K562 (cell line): ENCODE data around the gene SHISA9. TPM values are rescaled to one million over a fixed set of nuclear protein-coding genes. Genes with fewer than 3 reads are reported as not detected.

Experiments used
- ATAC-seq: fragments of 200-7000 bp; cut with Tn5 transposase; 3 replicates; pipeline ENCODE4 v1.9.1; 2020; ENCODE audit warnings: moderate library complexity
- BruUV-seq: library from RNA; stranded (reverse); fragments of 400-500 nt; replicated peaks from 2 replicates; lab custom pipeline; 2021; lab: Mats Ljungman, UMichigan
- CTCF ChIA-PET: fragments of 300-600 bp; formaldehyde crosslinking; extraction: SDS; loops from one replicate; lab custom pipeline; 2021; ENCODE audit warnings: low intra/inter-chr PET ratio; lab: Yijun Ruan, JAX
- POLR2A ChIA-PET: fragments of 300-600, 350-650 bp; sonication (Branson Sonifier 250); formaldehyde crosslinking; extraction: SDS; loops from one replicate; lab custom pipeline; 2021; ENCODE audit warnings: antibody characterized with exemption, inconsistent platforms; lab: Yijun Ruan, JAX
- DNase-seq, 4 experiments: peaks; one replicate each; pipeline versions ENCODE4 v3.0.0 to v3.0.0-alpha.2; 2011 to 2018; ENCODE audit warnings: low spot score in 3 of 4, mixed read lengths in 3 of 4; ENCODE audit errors: extremely low read depth in 1 of 4
- FAIRE-seq: peaks from 2 replicates; lab custom pipeline; 2011; peaks lifted over from hg19 to GRCh38; lab: Jason Lieb, UNC
- H2AFZ ChIP-seq: 2 replicates; pipeline ENCODE4 v1.6.0; 2011; ENCODE audit warnings: low read depth, low read length, control low read depth, inconsistent platforms
- H3K27ac ChIP-seq: fragments of 200-600 bp; 3 replicates; pipeline ENCODE4 v1.8.0; 2011; ENCODE audit warnings: low read depth, mild to moderate bottlenecking, control low read depth, inconsistent platforms, low read length, moderate library complexity, mixed read lengths; ENCODE audit errors: extremely low read depth
- H3K27me3 ChIP-seq, 2 experiments: fragments of 300-600 bp in 1 of 2; 2 replicates in 1 of 2; 3 replicates in 1 of 2; pipeline versions ENCODE4 v1.6.0 to v1.8.0; 2011; ENCODE audit warnings: inconsistent platforms in 2 of 2, low read length in 2 of 2, mild to moderate bottlenecking in 1 of 2, mixed read lengths in 1 of 2, moderate library complexity in 1 of 2; ENCODE audit not compliant: control insufficient read depth in 2 of 2, insufficient read depth in 2 of 2
- H3K36me3 ChIP-seq: fragments of 300-600 bp; 3 replicates; pipeline ENCODE4 v1.8.0; 2011; ENCODE audit warnings: mild to moderate bottlenecking, low read length, inconsistent platforms; ENCODE audit not compliant: control insufficient read depth, insufficient read depth
- H3K4me1 ChIP-seq, 2 experiments: fragments of 200-600 bp in 1 of 2; replicated peaks in 1 of 2; 2 replicates in 1 of 2; 3 replicates in 1 of 2; pipeline versions ENCODE4 v1.5.1 to v1.8.0; 2011; ENCODE audit warnings: inconsistent platforms in 2 of 2, low read length in 2 of 2, mild to moderate bottlenecking in 1 of 2, mixed read lengths in 1 of 2, moderate library complexity in 1 of 2; ENCODE audit not compliant: control insufficient read depth in 2 of 2, insufficient read depth in 2 of 2
- H3K4me2 ChIP-seq: 2 replicates; pipeline ENCODE4 v1.6.1; 2011; ENCODE audit warnings: low read length, control low read depth, inconsistent platforms, mixed read lengths; ENCODE audit not compliant: insufficient read depth
- H3K4me3 ChIP-seq: fragments of 200-600 bp; sonication (generic), shearing (Covaris generic); 2 replicates; pipeline ENCODE4 v1.5.1; 2016; ENCODE audit warnings: control low read depth, inconsistent platforms
- H3K79me2 ChIP-seq: fragments of 200-600 bp; 3 replicates; pipeline ENCODE4 v1.8.0; 2011; ENCODE audit warnings: low read length, inconsistent platforms; ENCODE audit not compliant: control insufficient read depth, insufficient read depth
- H3K9ac ChIP-seq, 2 experiments: 2 replicates each; pipeline versions ENCODE4 v1.6.0 to v1.6.1; 2011; ENCODE audit warnings: low read depth in 2 of 2, low read length in 2 of 2, control low read depth in 1 of 2, inconsistent platforms in 1 of 2, mild to moderate bottlenecking in 1 of 2, mixed read lengths in 1 of 2; ENCODE audit not compliant: insufficient read depth in 1 of 2
- H3K9me1 ChIP-seq: one replicate; pipeline ENCODE4 v1.6.0; 2011; ENCODE audit warnings: inconsistent platforms, mild to moderate bottlenecking, low read length, moderate library complexity; ENCODE audit not compliant: control insufficient read depth, insufficient read depth
- H3K9me3 ChIP-seq: replicated peaks from 2 replicates; pipeline ENCODE4 v1.5.1; 2011; ENCODE audit warnings: low read depth, low read length, inconsistent platforms; ENCODE audit not compliant: control insufficient read depth, insufficient read depth
- H4K20me1 ChIP-seq: replicated peaks from 2 replicates; pipeline ENCODE4 v1.6.1; 2011; ENCODE audit warnings: low read length, inconsistent platforms, mixed read lengths; ENCODE audit not compliant: control insufficient read depth, insufficient read depth
- EP300 ChIP-seq: IDR thresholded peaks from 2 replicates; pipeline ENCODE4 v1.6.1; 2012; ENCODE audit warnings: low read length, improper control_type of control experiment
- FOSL1 ChIP-seq: fragments of 200-800 bp; sonication (Bioruptor generic); conservative IDR thresholded peaks from 2 replicates; pipeline ENCODE4 v1.6.1; 2016; ENCODE audit warnings: missing genetic modification characterization, missing compliant biosample characterization
- IRF2 ChIP-seq: sonication (generic); formaldehyde crosslinking; IDR thresholded peaks from 2 replicates; pipeline ENCODE4 v1.8.1; 2022; ENCODE audit warnings: mild to moderate bottlenecking, missing genetic modification reagents
- NFE2L1 ChIP-seq: fragments of 450-650 bp; IDR thresholded peaks from 2 replicates; pipeline ENCODE4 v1.6.1; 2016; ENCODE audit warnings: missing genetic modification characterization, low read depth, mild to moderate bottlenecking, missing compliant biosample characterization, moderate library complexity, borderline replicate concordance
- STAG1 ChIP-seq: sonication (generic); formaldehyde crosslinking; IDR thresholded peaks from 2 replicates; pipeline ENCODE4 v1.5.0; 2020; ENCODE audit warnings: missing genetic modification reagents, borderline replicate concordance
- U2AF2 ChIP-seq: fragments of 200-400 bp; formaldehyde crosslinking; optimal IDR thresholded peaks from 2 replicates; pipeline ENCODE3; 2017; ENCODE audit warnings: low read depth, mild to moderate bottlenecking, low read length
- WHSC1 ChIP-seq: IDR thresholded peaks from one replicate; pipeline ENCODE4 v1.6.1; 2012; ENCODE audit warnings: low read length, control low read depth, inconsistent platforms
- ZNF316 ChIP-seq: fragments of 450-650 bp; IDR thresholded peaks from 2 replicates; pipeline ENCODE4 v1.6.1; 2016
- ZSCAN29 ChIP-seq: fragments of 450-650 bp; IDR thresholded peaks from 2 replicates; pipeline ENCODE4 v1.6.1; 2017
- WGBS: fragments of 100-300 bp; shearing (Covaris generic); methylation state at CpG from one replicate; pipeline ENCODE4 v1.1.6; 2016; ENCODE audit warnings: low coverage, mixed read lengths; ENCODE audit not compliant: insufficient coverage; ENCODE audit errors: missing lambda C conversion rate; 5-methylcytosine and 5-hydroxymethylcytosine counted together
- in situ Hi-C: fragments of 300-500 bp; cut with MboI; formaldehyde crosslinking; loops from 4 replicates; pipeline ENCODE4 v1.15.0; 2018; ENCODE audit warnings: inconsistent platforms, mixed read lengths
- intact Hi-C: fragments of 100-400 bp; cut with micrococcal nuclease; formaldehyde crosslinking; loops from 2 replicates; pipeline ENCODE4 v1.14.2; 2022
- polyA plus RNA-seq, 8 experiments: library from polyadenylated mRNA; depleted of rRNA in 4 of 8; stranded (reverse) in 5 of 8; unstranded in 3 of 8; fragments of >200 nt; fragmentation: Nextera tagmentation in 2 of 8; fragmentation: Illumina TruSeq in 1 of 8; extraction: Ambion mirVana in 2 of 8; extraction: Trizol in 1 of 8; gene quantifications; 2 replicates each; pipeline versions ENCODE4 v1.2.1 to v1.2.3, GENCODE V29; 2011 to 2014; ENCODE audit warnings: inconsistent platforms in 1 of 8, missing spikeins in 1 of 8
- total RNA-seq, 7 experiments: library from RNA; depleted of rRNA in 6 of 7; stranded (reverse); fragments of >200 nt in 6 of 7; fragmentation: Illumina TruSeq in 2 of 7; extraction: Trizol in 2 of 7; gene quantifications; 2 replicates each; pipeline versions ENCODE4 v1.2.1 to v1.2.3, GENCODE V29; 2011 to 2021; ENCODE audit warnings: low replicate concordance in 1 of 7
- TF ChIP-seq, protein P1 (sequence below): sonication (generic); formaldehyde crosslinking; IDR thresholded peaks from 2 replicates; pipeline ENCODE4 v1.8.0; 2022; ENCODE audit warnings: mild to moderate bottlenecking, missing genetic modification reagents
- TF ChIP-seq, protein P2 (sequence below), 2 experiments: fragments of 250-450 bp in 1 of 2; fragments of 450-650 bp in 1 of 2; sonication (Bioruptor Pico) in 1 of 2; IDR thresholded peaks; 2 replicates each; pipeline versions ENCODE4 v1.6.1 to v1.8.0; 2016 to 2021; ENCODE audit warnings: mild to moderate bottlenecking in 2 of 2, moderate library complexity in 2 of 2, missing compliant biosample characterization in 1 of 2, missing genetic modification characterization in 1 of 2
- TF ChIP-seq, protein P3 (sequence below): fragments of 250-450 bp; sonication (Bioruptor Pico); IDR thresholded peaks from 2 replicates; pipeline ENCODE4 v1.8.0; 2021; ENCODE audit warnings: moderate library complexity, mild to moderate bottlenecking, inconsistent platforms

Gene SHISA9
- total and polyA plus RNA-seq, 9 of the 15 experiments (the other 6 are each of a cell fraction or from before 2014, with no cell fraction given): under 0.01 to 0.16 (median 0.01) TPM; not detected in 6

DNA sequence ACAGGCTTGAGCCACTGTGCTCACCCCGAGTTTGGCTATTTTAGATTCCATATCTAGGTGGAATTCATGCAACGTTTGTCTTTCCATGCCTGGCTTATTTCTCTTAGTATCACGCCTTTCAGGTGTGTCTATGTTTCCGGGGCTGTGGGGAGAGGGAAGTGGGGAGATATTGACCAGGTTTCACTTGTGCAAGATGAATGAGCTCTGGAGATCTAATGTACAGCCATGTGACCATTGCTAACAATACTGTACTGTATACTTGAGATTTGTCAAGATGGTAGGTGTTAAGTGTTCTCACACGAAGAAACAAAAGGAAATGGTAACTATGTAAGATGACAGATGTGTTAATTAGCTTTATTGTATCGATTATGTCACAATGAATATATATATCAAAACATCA lies 199.6 kb downstream of the SHISA9 start:
- no peak overlapping the region for H3K4me3 ChIP-seq
- H3K9me3 ChIP-seq: no peaks in the 10 kb centered on the region
- no peak for FAIRE-seq
- ATAC-seq: no peak
- no peaks in the 10 kb centered on the region for H3K27me3 ChIP-seq
- H3K4me2 ChIP-seq: no peak overlapping the region
- H3K79me2 ChIP-seq: no peaks in the 10 kb centered on the region
- H2AFZ ChIP-seq: no peak overlapping the region
- no peak for DNase-seq
- intact Hi-C loops (no loop called here), in situ Hi-C loops (no loop called here)
- H4K20me1 ChIP-seq: no peaks in the 10 kb centered on the region
- H3K9me1 ChIP-seq: no peaks in the 10 kb centered on the region
- H3K36me3 ChIP-seq: no peaks in the 10 kb centered on the region
- H3K27ac ChIP-seq: no peak overlapping the region
- no peaks in the 10 kb centered on the region for H3K4me1 ChIP-seq
- BruUV-seq: no TSS peak
- no peak overlapping the region for H3K9ac ChIP-seq
- 0% methylated on average over 6 of the region's 6 CpGs for WGBS
- ChIA-PET CTCF (no interaction called here), POLR2A (no interaction called here)
- TF ChIP-seq NFE2L1 (tag): no peak
- TF ChIP-seq, protein P1, sequence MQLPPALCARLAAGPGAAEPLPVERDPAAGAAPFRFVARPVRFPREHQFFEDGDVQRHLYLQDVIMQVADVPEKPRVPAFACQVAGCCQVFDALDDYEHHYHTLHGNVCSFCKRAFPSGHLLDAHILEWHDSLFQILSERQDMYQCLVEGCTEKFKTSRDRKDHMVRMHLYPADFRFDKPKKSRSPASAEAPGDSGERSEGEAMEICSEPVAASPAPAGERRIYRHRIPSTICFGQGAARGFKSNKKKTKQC (CRISPR knock-in tag): no peak
- no peak for TF ChIP-seq ZSCAN29
- no peak for TF ChIP-seq IRF2 (CRISPR knock-in tag)
- TF ChIP-seq, protein P2, sequence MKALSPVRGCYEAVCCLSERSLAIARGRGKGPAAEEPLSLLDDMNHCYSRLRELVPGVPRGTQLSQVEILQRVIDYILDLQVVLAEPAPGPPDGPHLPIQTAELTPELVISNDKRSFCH (CRISPR knock-in tag; IDR thresholded peaks at IDR 0.05): no peak
- TF ChIP-seq, protein P2 (tag; IDR thresholded peaks at IDR 0.05): no peak
- no peak for TF ChIP-seq WHSC1
- TF ChIP-seq, protein P3, sequence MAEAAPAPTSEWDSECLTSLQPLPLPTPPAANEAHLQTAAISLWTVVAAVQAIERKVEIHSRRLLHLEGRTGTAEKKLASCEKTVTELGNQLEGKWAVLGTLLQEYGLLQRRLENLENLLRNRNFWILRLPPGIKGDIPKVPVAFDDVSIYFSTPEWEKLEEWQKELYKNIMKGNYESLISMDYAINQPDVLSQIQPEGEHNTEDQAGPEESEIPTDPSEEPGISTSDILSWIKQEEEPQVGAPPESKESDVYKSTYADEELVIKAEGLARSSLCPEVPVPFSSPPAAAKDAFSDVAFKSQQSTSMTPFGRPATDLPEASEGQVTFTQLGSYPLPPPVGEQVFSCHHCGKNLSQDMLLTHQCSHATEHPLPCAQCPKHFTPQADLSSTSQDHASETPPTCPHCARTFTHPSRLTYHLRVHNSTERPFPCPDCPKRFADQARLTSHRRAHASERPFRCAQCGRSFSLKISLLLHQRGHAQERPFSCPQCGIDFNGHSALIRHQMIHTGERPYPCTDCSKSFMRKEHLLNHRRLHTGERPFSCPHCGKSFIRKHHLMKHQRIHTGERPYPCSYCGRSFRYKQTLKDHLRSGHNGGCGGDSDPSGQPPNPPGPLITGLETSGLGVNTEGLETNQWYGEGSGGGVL (CRISPR knock-in tag): no peak
- TF ChIP-seq EP300: no peak
- TF ChIP-seq STAG1 (CRISPR knock-in tag): no peak
- no peak for TF ChIP-seq U2AF2
- TF ChIP-seq FOSL1: no peak
- TF ChIP-seq ZNF316: no peak
